HTR-8/SVneo (cell line): ENCODE measurements around the gene RPN1.
"Not testable (repeated sequence)": the region's sequence is repeated elsewhere in the genome, so short reads cannot be mapped to it uniquely, and the experiment has no call there.

ENCODE experiments used
- DNase-seq: peaks from one replicate; pipeline ENCODE4 v3.0.0; 2011; ENCODE audit warnings: low spot score, mixed read lengths; ENCODE audit not compliant: insufficient read length
- FAIRE-seq: peaks from 2 replicates; lab custom pipeline; 2011; peaks lifted over from hg19 to GRCh38; lab: Jason Lieb, UNC

RPN1 gene

GRCh38 chr3:128616516-128617269 lies 33.9 kb downstream of the RPN1 start:
- DNase-seq (no peak), FAIRE-seq (no peak)

- no peak for DNase-seq
- no peak for FAIRE-seq
Observed at GRCh38 chr3:128614076-128614475, 36.5 kb downstream of the RPN1 start.

GRCh38 chr3:128613083-128613829 lies 37.4 kb downstream of the RPN1 start:
- FAIRE-seq = peak; percentile 13
- no peak for DNase-seq

GRCh38 chr3:128610451-128611070 lies 40.1 kb downstream of the RPN1 start:
- FAIRE-seq (no peak), DNase-seq (no peak)

GRCh38 chr3:128609294-128609693 lies 41.3 kb downstream of the RPN1 start:
- DNase-seq (no peak), FAIRE-seq (no peak)

GRCh38 chr3:128607710-128608048 lies 42.9 kb downstream of the RPN1 start:
- DNase-seq (no peak), FAIRE-seq (no peak)

GRCh38 chr3:128606094-128606493 lies 44.5 kb downstream of the RPN1 start:
- DNase-seq (no peak), FAIRE-seq (no peak)

GRCh38 chr3:128605091-128606046 lies 45.2 kb downstream of the RPN1 start:
- no peak for DNase-seq
- FAIRE-seq = no peak

GRCh38 chr3:128603811-128604775 lies 46.5 kb downstream of the RPN1 start:
- FAIRE-seq (no peak), DNase-seq (no peak)

GRCh38 chr3:128603313-128603712 lies 47.3 kb downstream of the RPN1 start:
- no peak for FAIRE-seq
- DNase-seq = no peak

GRCh38 chr3:128598884-128599664 lies 51.5 kb downstream of the RPN1 start:
- DNase-seq (no peak), FAIRE-seq (no peak)

- DNase-seq = no peak
- FAIRE-seq = no peak
Observed at GRCh38 chr3:128597900-128598299, 52.7 kb downstream of the RPN1 start.

GRCh38 chr3:128592864-128593263 lies 57.8 kb downstream of the RPN1 start:
- no peak for FAIRE-seq

GRCh38 chr3:128591738-128592426 lies 58.7 kb downstream of the RPN1 start:
- DNase-seq (no peak), FAIRE-seq (no peak)

More at GRCh38 chr3:128592864-128593263, 57.8 kb downstream of the RPN1 start:
- DNase-seq = no peak

GRCh38 chr3:128590948-128591347 lies 59.7 kb downstream of the RPN1 start:
- FAIRE-seq (no peak), DNase-seq (peak; percentile 31)

- FAIRE-seq, DNase-seq: not testable (repeated sequence)
Observed at GRCh38 chr3:128589985-128590384, 60.6 kb downstream of the RPN1 start.

- FAIRE-seq (no peak), DNase-seq (no peak)
Observed at GRCh38 chr3:128588147-128588546, 62.5 kb downstream of the RPN1 start.

- no peak for FAIRE-seq
- DNase-seq = no peak
Observed at GRCh38 chr3:128587391-128587790, 63.2 kb downstream of the RPN1 start.
